Ishikawa (cell line): ENCODE data around the gene CRIP3.

ENCODE experiments used
- CREB1 ChIP-seq: IDR thresholded peaks from 2 replicates; pipeline ENCODE4 v1.6.1; 2012; ENCODE audit warnings: low read depth
- RAD21 ChIP-seq: IDR thresholded peaks from 2 replicates; pipeline ENCODE4 v1.6.1; 2012; ENCODE audit warnings: low read depth
- YY1 ChIP-seq: IDR thresholded peaks from 2 replicates; pipeline ENCODE4 v1.6.1; 2012; ENCODE audit warnings: low read depth

DNA sequence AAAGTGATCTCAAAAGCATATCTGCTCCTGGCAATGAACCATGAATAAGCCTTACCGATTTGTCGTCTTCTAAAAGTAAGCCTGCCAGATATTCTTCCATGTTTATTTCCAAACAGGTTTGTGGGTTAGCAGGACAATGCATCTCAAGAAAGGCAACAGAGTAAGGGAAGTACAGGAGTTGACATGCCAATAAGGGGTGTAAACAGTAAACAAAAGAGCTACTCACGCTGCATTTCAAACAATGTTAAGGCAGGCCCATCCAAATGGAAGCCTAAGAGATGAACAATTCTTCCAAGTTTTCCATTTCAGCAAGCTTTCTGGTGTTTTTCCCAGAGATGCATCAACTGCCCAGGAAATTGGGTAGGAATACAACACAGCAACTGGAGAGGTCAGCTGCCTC lies 27.8 kb upstream of the CRIP3 start:
- no peak for TF ChIP-seq RAD21
- no peak for TF ChIP-seq CREB1
- TF ChIP-seq YY1 = no peak
